ENCODE measurements around the gene OR52H1. TPM values are rescaled to one million over a fixed set of nuclear protein-coding genes. Genes with fewer than 3 reads are reported as not detected.

Gene OR52H1
- total and polyA plus RNA-seq, 9 of the 15 experiments (the other 6 are each of a cell fraction or from before 2014, with no cell fraction given): 0.15 TPM; not detected in 8

DNA sequence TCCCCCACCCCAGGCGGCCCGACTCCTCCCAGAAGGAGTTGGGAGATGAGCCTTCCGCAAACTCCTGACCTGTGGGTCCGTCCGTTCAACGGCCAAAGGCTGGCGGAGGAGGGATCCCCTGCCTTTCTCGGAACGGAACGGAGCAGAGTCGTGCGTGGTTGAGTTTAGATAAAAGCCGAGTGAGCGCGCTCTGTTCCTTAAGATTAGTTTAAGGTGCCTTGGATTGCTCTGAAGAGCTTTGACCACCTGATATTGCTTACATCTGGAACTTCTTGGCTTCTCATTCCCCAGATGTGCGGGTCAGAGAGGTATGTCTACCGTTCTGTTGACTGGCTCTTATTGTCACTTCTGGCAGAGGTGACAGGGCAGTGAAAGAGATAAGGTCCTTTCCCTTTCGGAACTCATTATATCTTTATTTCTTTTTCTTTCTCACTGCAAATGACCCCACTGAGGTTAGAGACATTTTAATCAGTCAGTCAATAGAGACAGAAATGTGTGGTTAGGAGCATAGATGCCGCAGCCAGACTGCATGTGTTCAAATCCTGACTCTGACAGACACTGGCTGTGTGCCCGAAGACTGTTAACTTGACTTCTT is 48.4 kb upstream of the OR52H1 start, which contains the start of gene TRIM6 (continued):
- TF ChIP-seq, protein P1, sequence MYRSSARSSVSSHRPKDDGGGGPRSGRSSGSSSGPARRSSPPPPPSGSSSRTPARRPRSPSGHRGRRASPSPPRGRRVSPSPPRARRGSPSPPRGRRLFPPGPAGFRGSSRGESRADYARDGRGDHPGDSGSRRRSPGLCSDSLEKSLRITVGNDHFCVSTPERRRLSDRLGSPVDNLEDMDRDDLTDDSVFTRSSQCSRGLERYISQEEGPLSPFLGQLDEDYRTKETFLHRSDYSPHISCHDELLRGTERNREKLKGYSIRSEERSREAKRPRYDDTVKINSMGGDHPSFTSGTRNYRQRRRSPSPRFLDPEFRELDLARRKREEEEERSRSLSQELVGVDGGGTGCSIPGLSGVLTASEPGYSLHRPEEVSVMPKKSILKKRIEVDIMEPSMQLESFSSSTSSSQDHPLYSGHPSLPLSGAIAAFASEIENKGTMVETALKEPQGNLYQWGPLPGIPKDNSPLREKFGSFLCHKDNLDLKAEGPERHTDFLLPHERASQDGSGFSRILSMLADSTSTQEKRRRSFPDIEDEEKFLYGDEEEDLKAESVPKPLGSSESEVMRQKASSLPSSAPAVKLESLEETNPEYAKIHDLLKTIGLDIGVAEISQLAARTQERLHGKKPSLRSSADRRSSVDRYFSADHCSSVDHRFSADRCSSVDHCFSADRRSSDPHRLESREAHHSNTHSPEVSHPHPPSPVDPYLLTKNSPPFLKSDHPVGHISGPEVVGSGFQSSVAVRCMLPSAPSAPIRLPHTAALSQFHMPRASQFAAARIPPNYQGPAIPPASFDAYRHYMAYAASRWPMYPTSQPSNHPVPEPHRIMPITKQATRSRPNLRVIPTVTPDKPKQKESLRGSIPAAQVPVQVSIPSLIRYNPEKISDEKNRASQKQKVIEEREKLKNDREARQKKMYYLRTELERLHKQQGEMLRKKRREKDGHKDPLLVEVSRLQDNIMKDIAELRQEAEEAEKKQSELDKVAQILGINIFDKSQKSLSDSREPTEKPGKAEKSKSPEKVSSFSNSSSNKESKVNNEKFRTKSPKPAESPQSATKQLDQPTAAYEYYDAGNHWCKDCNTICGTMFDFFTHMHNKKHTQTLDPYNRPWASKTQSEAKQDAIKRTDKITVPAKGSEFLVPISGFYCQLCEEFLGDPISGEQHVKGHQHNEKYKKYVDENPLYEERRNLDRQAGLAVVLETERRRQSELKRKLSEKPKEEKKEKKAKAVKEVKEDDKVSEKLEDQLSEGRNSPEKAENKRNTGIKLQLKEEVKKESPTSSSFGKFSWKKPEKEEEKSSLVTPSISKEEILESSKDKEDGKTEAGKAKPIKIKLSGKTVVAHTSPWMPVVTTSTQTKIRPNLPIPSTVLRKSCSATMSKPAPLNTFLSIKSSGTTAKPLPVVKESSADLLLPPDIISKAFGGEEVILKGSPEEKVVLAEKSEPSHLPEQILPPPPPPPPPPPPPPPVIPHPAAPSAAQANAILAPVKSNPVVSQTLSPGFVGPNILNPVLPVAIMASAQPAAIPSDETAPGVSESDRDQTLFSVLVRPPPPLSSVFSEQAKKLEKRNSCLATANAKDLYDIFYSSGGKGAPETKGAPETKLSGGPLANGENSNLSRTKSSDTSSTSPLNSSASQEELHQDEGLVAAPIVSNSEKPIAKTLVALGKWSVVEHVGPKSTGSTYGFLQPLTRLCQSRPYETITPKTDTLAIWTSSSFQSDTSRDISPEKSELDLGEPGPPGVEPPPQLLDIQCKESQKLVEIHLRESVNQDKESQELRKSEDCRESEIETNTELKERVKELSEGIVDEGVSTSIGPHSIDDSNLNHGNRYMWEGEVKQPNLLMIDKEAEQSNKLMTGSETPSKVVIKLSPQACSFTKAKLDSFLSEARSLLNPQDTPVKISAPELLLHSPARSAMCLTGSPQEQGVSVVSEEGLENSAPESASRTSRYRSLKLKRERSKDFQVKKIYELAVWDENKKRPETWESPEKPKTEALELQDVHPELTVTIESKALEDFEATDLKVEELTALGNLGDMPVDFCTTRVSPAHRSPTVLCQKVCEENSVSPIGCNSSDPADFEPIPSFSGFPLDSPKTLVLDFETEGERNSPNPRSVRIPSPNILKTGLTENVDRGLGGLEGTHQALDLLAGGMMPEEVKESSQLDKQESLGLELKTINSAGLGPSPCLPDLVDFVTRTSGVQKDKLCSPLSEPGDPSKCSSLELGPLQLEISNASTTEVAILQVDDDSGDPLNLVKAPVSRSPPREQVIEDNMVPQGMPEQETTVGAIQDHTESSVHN (IDR thresholded peaks at IDR 0.05; ENCODE audit: borderline replicate concordance in 1 of 2, low read depth in 1 of 2): no peak
- TF ChIP-seq SMAD1 (IDR thresholded peaks at IDR 0.05; ENCODE audit: low read depth, low read length, partially characterized antibody) (peak; percentile 31), DNMT1 (IDR thresholded peaks at IDR 0.05) (no peak), NCOR1 (IDR thresholded peaks at IDR 0.05) (peak; percentile 94), ZNF197 (CRISPR knock-in tag; IDR thresholded peaks at IDR 0.05; ENCODE audit: low read depth) (no peak), NFIC (IDR thresholded peaks at IDR 0.05) (peak; percentile 90), ZNF584 (CRISPR knock-in tag; IDR thresholded peaks at IDR 0.05; ENCODE audit: low read depth) (no peak), IFI16 (CRISPR knock-in tag; IDR thresholded peaks at IDR 0.05) (no peak), ZNF217 (CRISPR knock-in tag; IDR thresholded peaks at IDR 0.05) (no peak), FOXJ2 (tag; IDR thresholded peaks at IDR 0.05) (no peak), ZNF134 (CRISPR knock-in tag; conservative IDR thresholded peaks at IDR 0.05) (no peak), NONO (IDR thresholded peaks at IDR 0.05; ENCODE audit: low read depth in 2 of 2, low read length in 1 of 2) (no peak), ZBTB8A (IDR thresholded peaks at IDR 0.05; ENCODE audit: partially characterized antibody) (no peak), HDAC3 (IDR thresholded peaks at IDR 0.05; ENCODE audit: borderline replicate concordance, partially characterized antibody) (peak; percentile 87), TAF15 (IDR thresholded peaks at IDR 0.05; ENCODE audit: low read depth, low read length) (no peak), ZNF707 (CRISPR knock-in tag; conservative IDR thresholded peaks at IDR 0.05) (no peak)
- TF ChIP-seq, protein P2, sequence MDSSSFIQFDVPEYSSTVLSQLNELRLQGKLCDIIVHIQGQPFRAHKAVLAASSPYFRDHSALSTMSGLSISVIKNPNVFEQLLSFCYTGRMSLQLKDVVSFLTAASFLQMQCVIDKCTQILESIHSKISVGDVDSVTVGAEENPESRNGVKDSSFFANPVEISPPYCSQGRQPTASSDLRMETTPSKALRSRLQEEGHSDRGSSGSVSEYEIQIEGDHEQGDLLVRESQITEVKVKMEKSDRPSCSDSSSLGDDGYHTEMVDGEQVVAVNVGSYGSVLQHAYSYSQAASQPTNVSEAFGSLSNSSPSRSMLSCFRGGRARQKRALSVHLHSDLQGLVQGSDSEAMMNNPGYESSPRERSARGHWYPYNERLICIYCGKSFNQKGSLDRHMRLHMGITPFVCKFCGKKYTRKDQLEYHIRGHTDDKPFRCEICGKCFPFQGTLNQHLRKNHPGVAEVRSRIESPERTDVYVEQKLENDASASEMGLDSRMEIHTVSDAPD (CRISPR knock-in tag; IDR thresholded peaks at IDR 0.05): no peak
- TF ChIP-seq, protein P3, sequence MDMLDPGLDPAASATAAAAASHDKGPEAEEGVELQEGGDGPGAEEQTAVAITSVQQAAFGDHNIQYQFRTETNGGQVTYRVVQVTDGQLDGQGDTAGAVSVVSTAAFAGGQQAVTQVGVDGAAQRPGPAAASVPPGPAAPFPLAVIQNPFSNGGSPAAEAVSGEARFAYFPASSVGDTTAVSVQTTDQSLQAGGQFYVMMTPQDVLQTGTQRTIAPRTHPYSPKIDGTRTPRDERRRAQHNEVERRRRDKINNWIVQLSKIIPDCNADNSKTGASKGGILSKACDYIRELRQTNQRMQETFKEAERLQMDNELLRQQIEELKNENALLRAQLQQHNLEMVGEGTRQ (CRISPR knock-in tag; IDR thresholded peaks at IDR 0.05): no peak
